Esophagus muscularis mucosa (tissue), 4 donors: ENCODE measurements around the gene TIMM17A. TPM values are rescaled to one million over a fixed set of nuclear protein-coding genes. Genes with fewer than 3 reads are reported as not detected.

ENCODE experiments used
- DNase-seq: peaks from one replicate; pipeline ENCODE4 v3.0.0-alpha.2; 2017; ENCODE audit errors: extremely low spot score
- H3K27ac ChIP-seq, 4 donors: fragments of 200-600 bp; sonication (generic); replicated peaks in 1 of 4; 1 replicate in 3 of 4; 2 replicates in 1 of 4; pipeline ENCODE4 v1.5.1; 2016 to 2019; ENCODE audit warnings: mild to moderate bottlenecking in 1 of 4
- H3K27me3 ChIP-seq, 4 donors: fragments of 200-600 bp; sonication (generic); one replicate each; pipeline versions ENCODE4 v1.5.1 to v1.6.0; 2016 to 2019
- H3K36me3 ChIP-seq, 4 donors: fragments of 200-600 bp; sonication (generic); one replicate each; pipeline ENCODE4 v1.5.1; 2016 to 2019
- H3K4me1 ChIP-seq, 4 donors: fragments of 200-600 bp; sonication (generic); one replicate each; pipeline ENCODE4 v1.5.1; 2016 to 2019
- H3K4me3 ChIP-seq, 4 donors: fragments of 200-600 bp; sonication (generic); 1 replicate in 2 of 4; 2 replicates in 2 of 4; pipeline ENCODE4 v1.5.1; 2016 to 2019; ENCODE audit warnings: mild to moderate bottlenecking in 4 of 4, moderate library complexity in 1 of 4
- H3K9me3 ChIP-seq, 4 donors: fragments of 200-600 bp; sonication (generic); 1 replicate in 3 of 4; 2 replicates in 1 of 4; pipeline ENCODE4 v1.5.1; 2016 to 2019
- EP300 ChIP-seq: sonication (generic); formaldehyde crosslinking; IDR thresholded peaks from one replicate; pipeline ENCODE4 v1.6.1; 2017; ENCODE audit warnings: antibody characterized with exemption
- POLR2A ChIP-seq: fragments of 450-650 bp; IDR thresholded peaks from one replicate; pipeline ENCODE4 v1.6.1; 2017; ENCODE audit warnings: antibody characterized with exemption, moderate library complexity, mild to moderate bottlenecking, low read depth
- POLR2AphosphoS5 ChIP-seq, 2 donors: sonication (generic); formaldehyde crosslinking; IDR thresholded peaks; one replicate each; pipeline ENCODE4 v1.6.1; 2017; ENCODE audit warnings: antibody characterized with exemption in 2 of 2
- WGBS: methylation state at CpG from one replicate; pipeline ENCODE4 v1.1.5; 2018; 5-methylcytosine and 5-hydroxymethylcytosine counted together
- intact Hi-C: fragments of 100-400 bp; cut with DNase I; formaldehyde crosslinking; loops from one replicate; pipeline ENCODE4 v1.15.1; 2023
- total RNA-seq, 4 donors: library from RNA; depleted of rRNA; stranded (reverse); fragments of >200 nt; gene quantifications; one replicate each; pipeline versions ENCODE4 v1.1.0 to v1.2.1, GENCODE V29; 2016
- TF ChIP-seq, protein P1 (sequence below), 3 experiments: fragments of 200-600 bp in 2 of 3; fragments of 450-650 bp in 1 of 3; sonication (generic) in 2 of 3; IDR thresholded peaks; one replicate each; pipeline ENCODE4 v1.5.1; 2017 to 2019; ENCODE audit warnings: antibody characterized with exemption in 3 of 3, mild to moderate bottlenecking in 2 of 3, moderate library complexity in 1 of 3

The TIMM17A gene
- total RNA-seq, 4 donors from 2014 or later: 30.7 to 46.1 (median 32.4) TPM

DNA sequence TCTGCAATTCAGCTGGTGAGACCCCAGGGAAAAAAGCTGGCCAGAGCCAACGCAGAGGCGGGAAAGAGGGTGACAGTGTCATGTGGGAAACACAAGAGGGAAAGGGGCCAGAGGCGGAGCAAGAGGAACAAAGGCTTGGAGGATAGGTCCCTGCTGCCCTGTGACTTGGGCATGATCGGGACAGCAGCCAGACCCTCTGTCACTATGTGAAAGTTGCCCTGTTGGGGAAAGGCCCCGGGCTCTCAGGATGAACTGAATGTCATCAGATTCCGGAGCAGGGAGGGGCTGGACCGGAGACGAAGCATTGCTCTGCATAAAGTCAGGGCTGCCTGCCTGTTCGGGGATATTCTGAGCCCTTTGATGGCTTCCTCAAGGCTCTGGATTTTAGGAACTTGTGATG lies 49.4 kb downstream of the TIMM17A start:
- H3K9me3 ChIP-seq: no peaks in the 10 kb centered on the region
- TF ChIP-seq, protein P1, sequence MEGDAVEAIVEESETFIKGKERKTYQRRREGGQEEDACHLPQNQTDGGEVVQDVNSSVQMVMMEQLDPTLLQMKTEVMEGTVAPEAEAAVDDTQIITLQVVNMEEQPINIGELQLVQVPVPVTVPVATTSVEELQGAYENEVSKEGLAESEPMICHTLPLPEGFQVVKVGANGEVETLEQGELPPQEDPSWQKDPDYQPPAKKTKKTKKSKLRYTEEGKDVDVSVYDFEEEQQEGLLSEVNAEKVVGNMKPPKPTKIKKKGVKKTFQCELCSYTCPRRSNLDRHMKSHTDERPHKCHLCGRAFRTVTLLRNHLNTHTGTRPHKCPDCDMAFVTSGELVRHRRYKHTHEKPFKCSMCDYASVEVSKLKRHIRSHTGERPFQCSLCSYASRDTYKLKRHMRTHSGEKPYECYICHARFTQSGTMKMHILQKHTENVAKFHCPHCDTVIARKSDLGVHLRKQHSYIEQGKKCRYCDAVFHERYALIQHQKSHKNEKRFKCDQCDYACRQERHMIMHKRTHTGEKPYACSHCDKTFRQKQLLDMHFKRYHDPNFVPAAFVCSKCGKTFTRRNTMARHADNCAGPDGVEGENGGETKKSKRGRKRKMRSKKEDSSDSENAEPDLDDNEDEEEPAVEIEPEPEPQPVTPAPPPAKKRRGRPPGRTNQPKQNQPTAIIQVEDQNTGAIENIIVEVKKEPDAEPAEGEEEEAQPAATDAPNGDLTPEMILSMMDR (IDR thresholded peaks at IDR 0.05): no peak
- TF ChIP-seq EP300: no peak
- no peak for TF ChIP-seq POLR2AphosphoS5 (IDR thresholded peaks at IDR 0.05)
- TF ChIP-seq POLR2A: no peak
- no peak overlapping the region for H3K4me3 ChIP-seq
- H3K27ac ChIP-seq: no peak overlapping the region
- no peak for DNase-seq
- H3K4me1 ChIP-seq: peaks cover 0 to 10% (median 1%) of the 10 kb centered on the region in 4 donors
- WGBS: 69% methylated on average over 9 of the region's 9 CpGs
- intact Hi-C loops: loop anchor here (5.0 kb wide), 1 partner anchor 113 kb away; no protein-coding TSS in a partner anchor
- peaks cover 50 to 88% (median 81%) of the 10 kb centered on the region in 4 donors for H3K36me3 ChIP-seq
- no peaks in the 10 kb centered on the region for H3K27me3 ChIP-seq

DNA sequence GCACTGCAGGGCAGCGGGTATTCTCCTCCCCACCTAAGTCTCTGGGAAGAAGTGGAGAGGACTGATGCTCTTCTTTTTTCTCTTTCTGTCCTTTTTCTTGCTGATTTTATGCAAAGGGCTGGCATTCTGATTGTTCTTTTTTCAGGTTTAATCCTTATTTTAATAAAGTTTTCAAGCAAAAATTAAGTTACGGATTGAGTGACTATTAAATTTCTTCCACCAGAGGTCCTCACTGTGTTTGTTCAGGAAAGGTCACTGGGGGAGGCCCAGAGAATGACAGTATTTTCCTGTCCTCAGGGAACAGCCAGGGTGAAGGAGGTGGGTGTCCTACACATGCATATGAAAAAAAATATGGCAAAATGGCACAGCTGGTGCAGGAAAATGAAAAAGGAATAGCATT lies 50.7 kb downstream of the TIMM17A start:
- WGBS: 59% methylated on average over 2 of the region's 2 CpGs
- no peaks in the 10 kb centered on the region for H3K27me3 ChIP-seq
- intact Hi-C loops: loop anchor here (5.0 kb wide), 1 partner anchor 111 kb away; no protein-coding TSS in a partner anchor
- H3K4me1 ChIP-seq: peaks cover 0 to 12% (median 2%) of the 10 kb centered on the region in 4 donors
- H3K9me3 ChIP-seq: no peaks in the 10 kb centered on the region
- H3K27ac ChIP-seq: no peak overlapping the region
- no peak for DNase-seq
- H3K36me3 ChIP-seq: peaks cover 40 to 75% (median 69%) of the 10 kb centered on the region in 4 donors
- TF ChIP-seq POLR2A (no peak), EP300 (no peak), POLR2AphosphoS5 (IDR thresholded peaks at IDR 0.05) (no peak)
- TF ChIP-seq, protein P1 (IDR thresholded peaks at IDR 0.05): peak; percentile 38 to 46 (median 41)
- H3K4me3 ChIP-seq: no peak overlapping the region

DNA sequence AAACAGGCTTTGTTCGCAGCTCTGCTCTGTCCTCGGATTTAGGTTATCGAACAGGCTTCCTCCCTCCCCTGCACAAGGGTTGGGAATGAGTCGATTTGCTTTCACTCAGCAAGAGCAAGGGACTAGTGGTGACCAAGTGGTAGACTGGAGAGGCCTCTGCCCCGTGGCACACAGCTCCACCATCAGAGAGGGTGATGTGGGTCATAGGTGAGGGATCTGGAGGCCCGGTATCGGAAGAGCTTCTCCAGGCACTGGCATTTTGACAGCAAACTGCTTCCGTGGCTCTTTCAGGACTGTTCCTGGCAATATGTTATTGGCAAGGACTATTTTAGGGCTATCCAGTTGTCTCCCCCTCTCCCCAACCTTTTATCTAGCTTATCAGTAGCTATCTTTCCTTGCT lies 52.0 kb downstream of the TIMM17A start:
- 73% methylated on average over 8 of the region's 8 CpGs for WGBS
- no peak for DNase-seq
- Histone ChIP-seq H3K36me3 (peaks cover 33 to 62% (median 56%) of the 10 kb centered on the region in 4 donors), H3K27me3 (no peaks in the 10 kb centered on the region), H3K9me3 (no peaks in the 10 kb centered on the region), H3K4me3 (no peak overlapping the region), H3K27ac (no peak overlapping the region), H3K4me1 (peaks cover 0 to 12% (median 2%) of the 10 kb centered on the region in 4 donors)
- intact Hi-C loops: loop anchor here (5.0 kb wide), 1 partner anchor 110 kb away; no protein-coding TSS in a partner anchor
- TF ChIP-seq EP300 (no peak), POLR2A (no peak), POLR2AphosphoS5 (IDR thresholded peaks at IDR 0.05) (no peak)
- TF ChIP-seq, protein P1 (IDR thresholded peaks at IDR 0.05): no peak

DNA sequence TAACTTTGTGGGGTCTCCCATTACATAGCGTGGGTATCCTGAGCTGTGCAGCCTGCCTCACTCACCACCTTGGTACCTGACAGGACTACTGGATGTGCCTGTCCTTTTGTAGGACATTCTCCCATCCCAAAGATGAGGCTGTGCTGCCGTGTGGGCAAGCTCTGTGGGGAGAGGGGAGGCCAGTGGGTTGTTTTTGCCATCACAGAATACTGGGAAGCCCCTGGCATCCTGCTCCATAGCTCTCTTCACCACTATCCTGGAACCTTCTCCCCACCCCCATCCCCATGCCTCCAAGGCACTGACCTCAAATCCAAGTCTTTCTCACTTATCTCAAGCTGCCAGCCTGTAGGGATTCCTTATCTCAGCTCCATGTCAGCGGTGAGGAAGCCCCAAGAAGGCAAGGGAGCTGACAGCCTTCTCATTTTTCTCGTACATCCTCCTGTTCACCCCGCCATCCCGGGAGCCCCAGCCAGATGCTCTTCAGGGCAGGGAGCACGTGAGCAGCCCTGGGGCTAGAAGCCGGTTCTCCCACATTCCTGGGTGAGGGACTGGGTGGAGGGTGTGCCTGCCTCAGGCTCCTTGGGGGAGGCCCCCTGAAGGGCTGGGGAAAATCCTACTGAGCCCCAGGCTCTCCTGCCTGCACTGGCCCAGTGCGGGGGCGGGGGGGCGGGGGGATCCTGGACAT lies 52.6 kb downstream of the TIMM17A start:
- no peak for DNase-seq
- WGBS: 47% methylated on average over 3 of the region's 11 CpGs
- Histone ChIP-seq H3K4me1 (peaks cover 0 to 12% (median 2%) of the 10 kb centered on the region in 4 donors), H3K4me3 (no peak overlapping the region), H3K27me3 (no peaks in the 10 kb centered on the region), H3K27ac (no peak overlapping the region), H3K36me3 (peaks cover 27 to 56% (median 49%) of the 10 kb centered on the region in 4 donors), H3K9me3 (no peaks in the 10 kb centered on the region)
- intact Hi-C loops: loop anchor here (5.0 kb wide), 1 partner anchor 109 kb away; no protein-coding TSS in a partner anchor
- TF ChIP-seq EP300 (no peak), POLR2A (no peak), POLR2AphosphoS5 (IDR thresholded peaks at IDR 0.05) (no peak)
- TF ChIP-seq, protein P1 (IDR thresholded peaks at IDR 0.05): no peak
